ENCODE measurements around the gene PCYT2. TPM values are rescaled to one million over a fixed set of nuclear protein-coding genes. Genes with fewer than 3 reads are reported as not detected.

The PCYT2 gene
- total and polyA plus RNA-seq, 9 of the 15 experiments (the other 6 are each of a cell fraction or from before 2014, with no cell fraction given) = 0.92 to 134 (median 82.5) TPM

GRCh38 chr17:81868674-81869220, 42.5 kb downstream of the PCYT2 start (continued):
- TF ChIP-seq GMEB1 (CRISPR knock-in tag; IDR thresholded peaks at IDR 0.05) = no peak
- TF ChIP-seq NR4A1 (CRISPR knock-in tag; IDR thresholded peaks at IDR 0.05) = 0 out of 2 replicates have a peak, but pooled peaks have one; percentile 5
- TF ChIP-seq NR4A1 (tag; IDR thresholded peaks at IDR 0.05) = no peak
- TF ChIP-seq BRCA1 (IDR thresholded peaks at IDR 0.05) = no peak
- TF ChIP-seq BRCA1 (CRISPR knock-in tag; IDR thresholded peaks at IDR 0.05) = 0 out of 2 replicates have a peak, but pooled peaks have one; percentile 15
- TF ChIP-seq TAF1 (IDR thresholded peaks at IDR 0.05; ENCODE audit: control insufficient read depth, extremely low read depth, insufficient read depth, low read length, severe bottlenecking) = peak; percentile 8
- no peak for TF ChIP-seq ID3 (CRISPR knock-in tag; IDR thresholded peaks at IDR 0.05)
- TF ChIP-seq ID3 (tag; IDR thresholded peaks at IDR 0.05) = peak; percentile 27; the same call in 1 of the 2 replicates
- TF ChIP-seq ETS1 (conservative IDR thresholded peaks at IDR 0.05; ENCODE audit: control insufficient read depth, low read depth, low read length) = 0 out of 2 replicates have a peak, but pooled peaks have one; percentile 1
- TF ChIP-seq MYC (IDR thresholded peaks at IDR 0.05; ENCODE audit: low read depth, low read length) = no peak
- TF ChIP-seq MYC (CRISPR knock-in tag; IDR thresholded peaks at IDR 0.05; ENCODE audit: borderline replicate concordance, low read depth) = 0 out of 2 replicates have a peak, but pooled peaks have one; percentile 21
- TF ChIP-seq PKNOX1 (IDR thresholded peaks at IDR 0.05) = peak; percentile 72
- 0 out of 2 replicates have a peak, but pooled peaks have one; percentile 7 for TF ChIP-seq ETV1 (tag; conservative IDR thresholded peaks at IDR 0.05; ENCODE audit: low read depth)
- peak; percentile 95 for TF ChIP-seq RBM22 (IDR thresholded peaks at IDR 0.05; ENCODE audit: low read depth, low read length, poor library complexity, severe bottlenecking)
- TF ChIP-seq ZMIZ1 (IDR thresholded peaks at IDR 0.05; ENCODE audit: low read depth in 2 of 2, low read length in 2 of 2) = peak in 1 of 2 experiments; percentile 5; a peak in 1 of 4 replicates
